Mesenchymal stem cell (in vitro differentiated cells and primary cell): ENCODE results near the gene DCST2.

Source experiments
- DNase-seq: peaks from one replicate; pipeline ENCODE4 v3.0.0-alpha.2; 2013
- H2AFZ ChIP-seq: one replicate; pipeline ENCODE4 v1.6.1; 2013; ENCODE audit warnings: low read depth, mild to moderate bottlenecking, control low read depth, inconsistent platforms, low read length, moderate library complexity
- H2AK5ac ChIP-seq: 2 replicates; pipeline ENCODE4 v1.6.1; 2013; ENCODE audit warnings: low read length, moderate library complexity, mild to moderate bottlenecking, inconsistent platforms; ENCODE audit not compliant: severe bottlenecking
- H2BK120ac ChIP-seq: one replicate; pipeline ENCODE4 v1.6.1; 2013; ENCODE audit warnings: low read depth, mild to moderate bottlenecking, inconsistent platforms, low read length, moderate library complexity
- H2BK12ac ChIP-seq, 2 experiments: one replicate each; pipeline ENCODE4 v1.6.1; 2013; ENCODE audit warnings: inconsistent platforms in 2 of 2, low read length in 2 of 2, mild to moderate bottlenecking in 2 of 2, moderate library complexity in 2 of 2, control low read depth in 1 of 2
- H2BK15ac ChIP-seq: one replicate; pipeline ENCODE4 v1.6.1; 2013; ENCODE audit warnings: mild to moderate bottlenecking, low read depth, inconsistent platforms; ENCODE audit not compliant: poor library complexity, severe bottlenecking
- H2BK5ac ChIP-seq: 2 replicates; pipeline ENCODE4 v1.6.1; 2013; ENCODE audit warnings: low read depth, mild to moderate bottlenecking, low read length, control low read depth, inconsistent platforms; ENCODE audit not compliant: poor library complexity, severe bottlenecking
- H3K14ac ChIP-seq, 2 experiments: one replicate each; pipeline ENCODE4 v1.6.1; 2013; ENCODE audit warnings: inconsistent platforms in 2 of 2, low read length in 2 of 2, control low read depth in 1 of 2, mild to moderate bottlenecking in 1 of 2, moderate library complexity in 1 of 2
- H3K18ac ChIP-seq, 2 experiments: one replicate each; pipeline ENCODE4 v1.6.1; 2013; ENCODE audit warnings: inconsistent platforms in 2 of 2, low read length in 2 of 2, control low read depth in 1 of 2, low read depth in 1 of 2, mild to moderate bottlenecking in 1 of 2
- H3K23ac ChIP-seq, 2 experiments: one replicate each; pipeline ENCODE4 v1.6.1; 2013; ENCODE audit warnings: inconsistent platforms in 2 of 2, low read length in 2 of 2, mild to moderate bottlenecking in 2 of 2, moderate library complexity in 2 of 2, control low read depth in 1 of 2
- H3K27ac ChIP-seq: 2 replicates; pipeline ENCODE4 v1.5.1; 2013; ENCODE audit warnings: mild to moderate bottlenecking, moderate library complexity, low read length, control low read depth, inconsistent platforms; ENCODE audit not compliant: poor library complexity, severe bottlenecking
- H3K27me3 ChIP-seq, 2 experiments: 2 replicates each; pipeline versions ENCODE4 v1.6.1 to v1.7.0; 2013; ENCODE audit warnings: low read length in 2 of 2, mild to moderate bottlenecking in 2 of 2, moderate library complexity in 2 of 2, control low read depth in 1 of 2, inconsistent platforms in 1 of 2; ENCODE audit not compliant: control insufficient read depth in 1 of 2, insufficient read depth in 1 of 2
- H3K36me3 ChIP-seq, 2 experiments: 2 replicates each; pipeline versions ENCODE4 v1.6.1 to v1.7.0; 2013; ENCODE audit warnings: low read length in 2 of 2, control low read depth in 1 of 2, inconsistent platforms in 1 of 2, low read depth in 1 of 2, mild to moderate bottlenecking in 1 of 2; ENCODE audit not compliant: insufficient read depth in 2 of 2, control insufficient read depth in 1 of 2
- H3K4ac ChIP-seq, 2 experiments: one replicate each; pipeline ENCODE4 v1.6.1; 2013; ENCODE audit warnings: inconsistent platforms in 2 of 2, low read length in 2 of 2, mild to moderate bottlenecking in 2 of 2, moderate library complexity in 2 of 2, control low read depth in 1 of 2, low read depth in 1 of 2
- H3K4me1 ChIP-seq: 2 replicates; pipeline ENCODE4 v1.6.1; 2013; ENCODE audit warnings: low read depth, low read length, control low read depth; ENCODE audit not compliant: control insufficient read depth, insufficient read depth
- H3K4me2 ChIP-seq: 2 replicates; pipeline ENCODE4 v1.6.1; 2013; ENCODE audit warnings: low read length, mild to moderate bottlenecking, inconsistent platforms; ENCODE audit not compliant: poor library complexity, severe bottlenecking
- H3K4me3 ChIP-seq, 2 experiments: 2 replicates each; pipeline versions ENCODE4 v1.5.1 to v1.7.0; 2013; ENCODE audit warnings: low read length in 2 of 2, mild to moderate bottlenecking in 2 of 2, control low read depth in 1 of 2, low read depth in 1 of 2; ENCODE audit not compliant: insufficient read depth in 1 of 2
- H3K79me1 ChIP-seq: replicated peaks from 2 replicates; pipeline ENCODE4 v1.6.1; 2013; ENCODE audit warnings: mild to moderate bottlenecking, control low read depth, low read length, inconsistent platforms; ENCODE audit not compliant: poor library complexity, severe bottlenecking
- H3K9ac ChIP-seq: 2 replicates; pipeline ENCODE4 v1.7.0; 2013; ENCODE audit warnings: mild to moderate bottlenecking, low read length, moderate library complexity
- H3K9me3 ChIP-seq: 2 replicates; pipeline ENCODE4 v1.7.0; 2013; ENCODE audit warnings: mild to moderate bottlenecking, low read length; ENCODE audit not compliant: control insufficient read depth
- H4K8ac ChIP-seq: one replicate; pipeline ENCODE4 v1.6.1; 2013; ENCODE audit warnings: inconsistent platforms, mild to moderate bottlenecking, low read length, moderate library complexity
- H4K91ac ChIP-seq: one replicate; pipeline ENCODE4 v1.6.1; 2013; ENCODE audit warnings: mild to moderate bottlenecking, low read length, inconsistent platforms
- WGBS: methylation state at CpG from one replicate; pipeline ENCODE4 v1.1.7; 2013; ENCODE audit warnings: mixed read lengths; 5-methylcytosine and 5-hydroxymethylcytosine counted together

DCST2 gene

DNA sequence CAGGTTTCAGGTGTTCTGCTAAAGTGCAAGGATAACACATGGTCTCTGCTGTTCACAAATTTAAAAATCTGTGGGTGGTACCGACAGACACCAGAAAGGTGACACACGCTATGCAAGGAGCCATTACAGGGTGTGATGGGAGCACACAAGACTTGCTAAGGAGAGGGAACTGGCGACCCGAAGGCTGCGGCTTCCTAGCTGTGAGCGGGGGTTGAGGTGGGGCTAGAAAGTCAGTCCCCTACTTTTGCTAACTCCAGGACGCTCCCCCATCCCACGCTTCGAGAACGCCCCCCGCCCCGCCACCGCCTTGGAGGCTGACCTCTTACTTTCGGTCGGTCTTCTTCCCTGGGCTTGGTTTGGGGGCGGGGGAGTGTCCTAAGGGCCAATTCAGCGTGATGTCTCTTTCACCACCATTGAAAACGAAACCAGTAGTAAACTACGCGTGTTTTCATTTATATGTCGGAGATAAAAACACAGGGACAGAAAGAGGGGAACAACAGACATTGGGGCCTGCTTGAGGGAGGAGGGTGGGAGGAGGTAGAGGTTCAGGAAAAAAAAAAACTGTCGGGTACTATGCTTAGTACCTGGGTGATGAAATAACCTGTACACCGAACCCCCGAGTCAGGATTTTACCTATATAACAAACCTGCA, 58.0 kb downstream of the DCST2 start:
- Histone ChIP-seq H3K4ac (peak overlapping the region; percentile 3 to 67), H2BK120ac (peak overlapping the region; percentile 50), H2BK15ac (peak overlapping the region; percentile 92), H2AFZ (no peak overlapping the region), H3K27ac (peak overlapping the region; percentile 78), H3K4me2 (peak overlapping the region; percentile 7), H3K4me3 (peak overlapping the region; percentile 52 to 85), H3K14ac (peak overlapping the region in 1 of 2 experiments; percentile 0), H2BK12ac (no peak overlapping the region), H2BK5ac (peak overlapping the region; percentile 1), H3K9me3 (no peaks in the 10 kb centered on the region), H3K27me3 (no peaks in the 10 kb centered on the region), H3K79me1 (peaks cover 5% of the 10 kb centered on the region), H3K9ac (peak overlapping the region; percentile 98), H2AK5ac (no peak overlapping the region), H4K91ac (peak overlapping the region; percentile 30), H3K18ac (peak overlapping the region; percentile 5 to 73), H3K36me3 (peaks cover 0 to 15% of the 10 kb centered on the region in 2 experiments), H4K8ac (peak overlapping the region; percentile 54), H3K4me1 (peaks cover 9% of the 10 kb centered on the region), H3K23ac (peak overlapping the region in 1 of 2 experiments; percentile 8)
- peak; percentile 90 for DNase-seq
- WGBS: 0% methylated on average over 11 of the region's 24 CpGs

DNA sequence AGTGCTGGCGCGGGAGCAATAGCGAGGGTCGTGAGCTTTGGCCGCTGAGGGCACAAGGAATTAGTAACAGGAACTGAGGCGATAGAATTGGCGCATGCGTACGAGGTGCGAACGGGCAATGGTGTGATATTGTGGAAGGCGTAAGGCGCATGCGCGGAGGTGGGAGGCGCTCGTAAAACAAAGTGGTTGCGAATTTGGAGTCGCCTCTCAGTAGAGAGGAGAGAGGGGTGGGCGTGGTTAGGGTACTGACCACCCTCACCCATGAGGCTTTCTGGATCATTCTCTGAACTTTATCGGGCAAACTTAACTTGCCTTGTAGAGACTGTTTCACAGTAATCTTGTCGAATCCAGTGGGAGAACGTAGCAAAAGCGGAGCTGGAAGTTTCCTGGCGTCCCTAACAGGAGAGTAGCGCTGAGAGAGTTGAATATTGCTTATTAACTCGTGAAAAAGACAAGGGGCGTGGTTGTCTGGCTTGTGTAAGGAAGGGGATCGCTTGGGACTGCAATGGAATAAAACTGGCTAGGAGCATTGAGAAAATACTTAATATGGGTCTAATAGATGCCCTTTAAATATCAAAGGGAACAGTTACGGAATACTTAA, 58.7 kb downstream of the DCST2 start:
- Histone ChIP-seq H3K36me3 (peaks cover 0 to 15% of the 10 kb centered on the region in 2 experiments), H3K4ac (peak overlapping the region; percentile 3 to 89), H3K18ac (peak overlapping the region; percentile 80 to 89), H4K8ac (no peak overlapping the region), H3K9ac (peak overlapping the region; percentile 98), H3K4me3 (peak overlapping the region; percentile 66 to 85), H3K14ac (no peak overlapping the region), H2AK5ac (peak overlapping the region; percentile 83), H2BK5ac (peak overlapping the region; percentile 1), H3K27ac (peak overlapping the region; percentile 78), H3K79me1 (peaks cover 2% of the 10 kb centered on the region), H2BK120ac (peak overlapping the region; percentile 50), H3K4me2 (peak overlapping the region; percentile 7), H2BK15ac (no peak overlapping the region), H4K91ac (peak overlapping the region; percentile 30), H3K9me3 (no peaks in the 10 kb centered on the region), H3K27me3 (no peaks in the 10 kb centered on the region), H3K23ac (peak overlapping the region in 1 of 2 experiments; percentile 8), H2AFZ (peak overlapping the region; percentile 56), H2BK12ac (no peak overlapping the region), H3K4me1 (peaks cover 9% of the 10 kb centered on the region)
- under 1% methylated on average over 30 of the region's 30 CpGs for WGBS
- DNase-seq: peak; percentile 97

DNA sequence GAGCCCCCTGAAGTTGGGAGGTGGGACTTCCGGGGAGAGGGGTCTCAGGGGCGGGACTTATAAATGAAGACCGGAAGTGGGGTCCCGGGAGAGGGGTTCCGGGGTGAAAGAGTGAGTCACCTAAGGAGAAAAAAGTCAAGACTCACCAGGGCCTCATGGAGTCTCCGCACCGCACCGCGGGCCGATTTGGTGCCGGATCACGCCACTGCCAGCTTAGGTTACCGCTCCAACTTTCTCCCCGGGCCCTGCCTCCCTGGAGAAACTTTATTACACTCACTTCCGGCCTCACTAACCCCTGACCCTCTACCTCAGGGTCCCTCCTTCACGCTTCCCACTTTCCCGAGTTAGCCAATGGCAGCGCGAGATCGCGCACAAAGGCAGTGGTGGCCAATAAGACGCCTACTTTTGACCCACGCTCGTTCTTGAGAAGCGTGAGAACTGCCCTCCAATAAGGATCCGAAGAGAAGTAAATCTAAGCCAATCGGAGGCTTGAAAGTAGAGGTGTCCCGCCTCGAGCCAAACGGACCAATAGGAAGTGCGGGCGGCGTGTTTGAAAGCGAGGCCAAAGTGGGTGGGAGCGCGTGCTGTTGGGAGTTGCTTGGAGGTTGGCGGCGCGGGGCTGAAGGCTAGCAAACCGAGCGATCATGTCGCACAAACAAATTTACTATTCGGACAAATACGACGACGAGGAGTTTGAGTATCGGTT, 59.3 kb downstream of the DCST2 start, which contains the start of gene CKS1B:
TSS of gene CKS1B (plus strand) at position 580 of the 706 bp plus-strand sequence. CDS start at position 645, 65 bp downstream.
- H2AFZ ChIP-seq: peak within 1 kb of the TSS; percentile 56

More for the DNA sequence above, 59.3 kb downstream of the DCST2 start, which contains the start of gene CKS1B:
- H3K4me1 ChIP-seq: peaks cover 9% of the 10 kb centered on the region
- H2BK15ac ChIP-seq: peak within 1 kb of the TSS; percentile 100
- H3K4ac ChIP-seq: peak within 1 kb of the TSS; percentile 83 to 89
- H2AK5ac ChIP-seq: peak within 1 kb of the TSS; percentile 95
- H3K14ac ChIP-seq: peak within 1 kb of the TSS in 1 of 2 experiments; percentile 23
- peak within 1 kb of the TSS; percentile 76 to 85 for H3K4me3 ChIP-seq
- no peaks in the 10 kb centered on the region for H3K9me3 ChIP-seq
- peak within 1 kb of the TSS; percentile 98 for H4K8ac ChIP-seq
- H3K9ac ChIP-seq: peak within 1 kb of the TSS; percentile 98
- no peaks in the 10 kb centered on the region for H3K79me1 ChIP-seq
- H2BK5ac ChIP-seq: peak within 1 kb of the TSS; percentile 95
- H3K23ac ChIP-seq: peak within 1 kb of the TSS in 1 of 2 experiments; percentile 8
- H3K27ac ChIP-seq: peak within 1 kb of the TSS; percentile 100
- H3K36me3 ChIP-seq: peaks cover 0 to 10% of the 10 kb centered on the region in 2 experiments
- H3K27me3 ChIP-seq: no peaks in the 10 kb centered on the region
- DNase-seq: peak; percentile 100
- under 1% methylated on average over 46 of the region's 47 CpGs for WGBS
- H4K91ac ChIP-seq: peak within 1 kb of the TSS; percentile 96
- peak within 1 kb of the TSS; percentile 87 for H2BK120ac ChIP-seq
- H2BK12ac ChIP-seq: peak within 1 kb of the TSS in 1 of 2 experiments; percentile 27
- peak within 1 kb of the TSS; percentile 86 for H3K4me2 ChIP-seq
- peak within 1 kb of the TSS; percentile 90 to 96 for H3K18ac ChIP-seq
